AG04450 (cell line): ENCODE data around the gene LSAMP. TPM values are rescaled to one million over a fixed set of nuclear protein-coding genes. Genes with fewer than 3 reads are reported as not detected.

Experiments used
- CTCF ChIA-PET: fragments of 300-600, 350-600 bp; formaldehyde crosslinking; extraction: SDS; loops from one replicate; lab custom pipeline; 2022; ENCODE audit warnings: antibody characterized with exemption, inconsistent platforms; lab: Charles Lee
- POLR2A ChIA-PET: fragments of 350-600 bp; formaldehyde crosslinking; extraction: SDS; loops from one replicate; lab custom pipeline; 2021; ENCODE audit warnings: antibody characterized with exemption, inconsistent platforms; lab: Yijun Ruan, JAX
- DNase-seq: peaks from one replicate; pipeline ENCODE4 v3.0.0-alpha.2; 2011; ENCODE audit warnings: low read depth, low spot score
- H3K27ac ChIP-seq: one replicate; pipeline ENCODE4 v1.5.1; 2012; ENCODE audit warnings: low read depth, low read length, control low read depth
- H3K27me3 ChIP-seq: one replicate; pipeline ENCODE4 v1.6.0; 2012; ENCODE audit warnings: low read length; ENCODE audit not compliant: control insufficient read depth, insufficient read depth
- H3K4me3 ChIP-seq: 2 replicates; pipeline ENCODE4 v1.5.1; 2011; ENCODE audit warnings: mild to moderate bottlenecking, low read depth, low read length, control low read depth
- H3K9me3 ChIP-seq: 2 replicates; pipeline ENCODE4 v1.5.1; 2012; ENCODE audit warnings: low read length; ENCODE audit not compliant: control insufficient read depth, insufficient read depth
- polyA plus RNA-seq: library from polyadenylated mRNA; depleted of rRNA; stranded (reverse); fragments of >200 nt; gene quantifications from 2 replicates; pipeline ENCODE4 v1.2.3, GENCODE V29; 2011
- TF ChIP-seq, protein P1 (sequence below): IDR thresholded peaks from 2 replicates; pipeline ENCODE4 v1.5.1; 2011; ENCODE audit warnings: low read depth, low read length, control low read depth, inconsistent platforms

Gene LSAMP
- polyA plus RNA-seq, 1 experiment = 25.1 TPM

DNA sequence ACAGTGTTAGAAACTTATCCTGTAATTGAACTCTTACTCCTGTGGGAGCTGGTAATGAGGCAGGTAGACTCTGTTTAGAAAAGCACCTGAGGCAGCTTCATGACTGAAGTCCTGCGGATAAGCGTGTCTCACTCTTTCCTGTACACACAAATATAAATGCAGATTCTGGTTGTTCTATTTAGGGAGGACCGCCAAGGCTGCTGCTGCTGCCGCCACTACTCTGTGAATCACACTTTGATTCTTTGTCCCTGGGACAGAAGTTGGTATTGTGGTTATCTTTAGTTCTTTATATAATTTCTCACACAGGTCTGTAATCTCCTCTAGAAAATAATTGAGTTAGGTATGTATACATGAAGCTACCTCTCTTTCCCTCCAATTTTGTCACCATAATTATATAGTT lies 3.6 kb downstream of the LSAMP start:
- H3K4me3 ChIP-seq = no peak overlapping the region
- no peak for DNase-seq
- H3K27me3 ChIP-seq = no peaks in the 10 kb centered on the region
- TF ChIP-seq, protein P1, sequence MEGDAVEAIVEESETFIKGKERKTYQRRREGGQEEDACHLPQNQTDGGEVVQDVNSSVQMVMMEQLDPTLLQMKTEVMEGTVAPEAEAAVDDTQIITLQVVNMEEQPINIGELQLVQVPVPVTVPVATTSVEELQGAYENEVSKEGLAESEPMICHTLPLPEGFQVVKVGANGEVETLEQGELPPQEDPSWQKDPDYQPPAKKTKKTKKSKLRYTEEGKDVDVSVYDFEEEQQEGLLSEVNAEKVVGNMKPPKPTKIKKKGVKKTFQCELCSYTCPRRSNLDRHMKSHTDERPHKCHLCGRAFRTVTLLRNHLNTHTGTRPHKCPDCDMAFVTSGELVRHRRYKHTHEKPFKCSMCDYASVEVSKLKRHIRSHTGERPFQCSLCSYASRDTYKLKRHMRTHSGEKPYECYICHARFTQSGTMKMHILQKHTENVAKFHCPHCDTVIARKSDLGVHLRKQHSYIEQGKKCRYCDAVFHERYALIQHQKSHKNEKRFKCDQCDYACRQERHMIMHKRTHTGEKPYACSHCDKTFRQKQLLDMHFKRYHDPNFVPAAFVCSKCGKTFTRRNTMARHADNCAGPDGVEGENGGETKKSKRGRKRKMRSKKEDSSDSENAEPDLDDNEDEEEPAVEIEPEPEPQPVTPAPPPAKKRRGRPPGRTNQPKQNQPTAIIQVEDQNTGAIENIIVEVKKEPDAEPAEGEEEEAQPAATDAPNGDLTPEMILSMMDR = no peak
- H3K27ac ChIP-seq = no peak overlapping the region
- POLR2A ChIA-PET = no interaction called here
- CTCF ChIA-PET = no interaction called here
- no peaks in the 10 kb centered on the region; the same call in 1 of the 2 replicates for H3K9me3 ChIP-seq

DNA sequence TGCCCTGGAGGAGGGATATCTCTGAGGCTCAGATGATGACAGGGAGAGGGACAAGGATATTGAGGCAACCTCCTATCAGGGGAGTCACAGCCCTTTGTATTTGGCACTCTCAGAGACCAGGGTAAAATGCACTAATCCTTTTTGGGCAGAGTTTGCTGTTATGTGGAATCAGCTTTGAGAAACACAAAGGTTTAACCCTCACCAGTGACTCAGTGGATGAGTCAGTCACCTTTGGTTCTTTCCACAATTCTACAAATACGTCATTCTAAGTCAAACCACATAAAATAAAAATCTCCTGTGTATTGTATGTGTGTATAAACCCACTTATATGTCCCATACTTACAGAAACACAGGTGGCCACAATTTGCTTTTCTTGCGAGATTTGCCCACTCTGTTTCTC lies 5.1 kb downstream of the LSAMP start:
- DNase-seq = peak; percentile 39
- Histone ChIP-seq H3K9me3 (no peaks in the 10 kb centered on the region; the same call in 1 of the 2 replicates), H3K27me3 (no peaks in the 10 kb centered on the region), H3K27ac (peak overlapping the region; percentile 55), H3K4me3 (no peak overlapping the region)
- TF ChIP-seq, protein P1 = no peak
- ChIA-PET POLR2A (interaction anchor here (0.6 kb wide), 1 partner anchor 525 kb away, joined by 3 read pairs; no protein-coding TSS in a partner anchor), CTCF (no interaction called here)

DNA sequence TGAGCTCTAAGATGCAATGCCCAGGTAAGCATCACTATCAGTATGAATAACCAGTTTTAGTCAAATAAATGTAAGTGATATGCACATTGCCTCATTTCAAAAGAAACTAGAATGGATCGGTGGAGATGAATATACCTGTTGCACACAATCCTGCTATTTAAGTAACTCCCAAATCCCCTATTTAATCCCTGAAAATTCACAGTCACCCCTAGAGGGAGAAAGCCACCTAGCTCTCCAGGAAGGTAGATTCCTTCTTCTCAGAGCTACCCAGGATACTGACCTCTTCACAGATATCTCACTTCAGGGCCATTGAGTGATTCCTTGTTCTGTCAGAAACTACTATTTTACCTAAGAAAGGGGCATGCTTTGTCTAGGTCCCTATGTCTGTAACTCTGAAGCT lies 11.7 kb downstream of the LSAMP start:
- ChIA-PET CTCF (no interaction called here), POLR2A (no interaction called here)

DNA sequence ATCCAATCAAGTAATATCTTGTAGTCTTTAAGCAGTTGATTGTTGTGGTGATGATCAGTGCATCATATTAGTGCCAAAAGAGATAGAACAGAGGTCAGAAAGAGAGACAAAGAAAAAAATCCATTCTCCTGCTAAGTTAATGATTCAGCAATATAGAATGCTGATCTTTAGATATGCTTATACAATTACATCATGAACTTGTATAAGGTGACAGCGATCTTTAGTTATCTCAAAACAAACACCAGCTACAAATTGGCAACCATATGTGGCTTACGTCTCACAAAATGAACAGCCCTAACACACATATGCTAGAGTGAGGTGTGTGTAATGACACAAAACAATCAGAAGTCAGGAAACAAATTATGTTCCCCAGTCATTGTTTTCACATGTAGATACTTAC lies 12.5 kb downstream of the LSAMP start:
- Histone ChIP-seq H3K4me3 (no peak overlapping the region), H3K27me3 (no peaks in the 10 kb centered on the region), H3K9me3 (no peaks in the 10 kb centered on the region), H3K27ac (no peak overlapping the region)
- POLR2A ChIA-PET = no interaction called here
- no peak for DNase-seq
- CTCF ChIA-PET = no interaction called here
- TF ChIP-seq, protein P1 = no peak

More for the DNA sequence above, 11.7 kb downstream of the LSAMP start:
- H3K9me3 ChIP-seq = no peaks in the 10 kb centered on the region
- H3K4me3 ChIP-seq = no peak overlapping the region
- H3K27me3 ChIP-seq = no peaks in the 10 kb centered on the region
- H3K27ac ChIP-seq = no peak overlapping the region
- TF ChIP-seq, protein P1 = no peak
- DNase-seq = no peak

DNA sequence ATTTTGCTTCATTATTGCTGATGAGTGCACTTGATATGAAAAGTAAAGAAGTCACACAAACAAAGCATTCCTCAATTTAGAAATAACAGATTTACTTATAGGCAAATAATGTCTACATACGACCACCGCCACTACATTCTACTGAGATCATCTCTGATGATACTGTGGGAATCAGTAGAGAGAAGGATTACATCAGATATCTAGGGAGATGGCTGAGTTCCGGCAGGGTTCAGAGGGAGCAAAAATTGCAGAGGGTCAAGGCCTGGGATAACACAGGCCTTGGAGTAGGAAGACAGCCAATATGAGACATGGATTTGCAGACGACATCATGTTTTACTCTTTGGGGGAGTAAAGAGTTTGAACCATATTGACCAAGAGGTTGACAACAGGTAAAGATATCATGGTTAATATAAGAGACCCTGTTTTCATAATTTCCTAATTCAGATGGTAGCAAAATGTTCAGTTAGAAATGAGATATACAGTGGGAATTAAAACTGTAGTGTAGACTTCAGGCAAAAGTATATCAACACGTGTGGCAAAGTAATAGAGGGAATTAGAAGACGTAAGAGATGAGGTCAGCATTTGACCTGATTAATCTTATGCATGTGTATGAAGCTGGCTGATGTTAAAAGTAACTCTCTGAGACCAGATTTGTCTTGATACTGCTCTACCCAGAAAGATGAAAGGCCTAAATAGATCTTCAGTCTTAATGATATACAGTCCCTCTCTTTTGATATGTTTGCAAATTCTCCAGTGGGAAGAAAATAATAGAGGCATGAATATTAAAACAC lies 15.6 kb downstream of the LSAMP start:
- Histone ChIP-seq H3K9me3 (no peaks in the 10 kb centered on the region), H3K27me3 (no peaks in the 10 kb centered on the region), H3K4me3 (no peak overlapping the region), H3K27ac (no peak overlapping the region)
- CTCF ChIA-PET = interaction anchor here (1.1 kb wide), 1 partner anchor 25 kb away, joined by 3 read pairs; no protein-coding TSS in a partner anchor
- TF ChIP-seq, protein P1 = no peak
- no peak for DNase-seq
- POLR2A ChIA-PET = no interaction called here
